Effector memory CD4-positive, alpha-beta T cell (primary cell): ENCODE measurements around the gene LILRB3.
"Not testable (repeated sequence)": the region's sequence is repeated elsewhere in the genome, so short reads cannot be mapped to it uniquely, and the experiment has no call there.

Experiments used
- DNase-seq, 3 donors: peaks; one replicate each; pipeline ENCODE4 v3.0.0-alpha.2; 2020
- H3K27ac ChIP-seq: 2 replicates; pipeline ENCODE4 v1.7.0; 2013; ENCODE audit warnings: mild to moderate bottlenecking, low read length, moderate library complexity; ENCODE audit not compliant: insufficient read depth, poor library complexity, severe bottlenecking
- H3K27me3 ChIP-seq: replicated peaks from 2 replicates; pipeline ENCODE4 v1.7.0; 2013; ENCODE audit warnings: mild to moderate bottlenecking, low read length; ENCODE audit not compliant: insufficient read depth, control insufficient read depth, poor library complexity, severe bottlenecking
- H3K36me3 ChIP-seq: 2 replicates; pipeline ENCODE4 v1.7.0; 2013; ENCODE audit warnings: mild to moderate bottlenecking, low read length, moderate library complexity; ENCODE audit not compliant: control insufficient read depth, insufficient read depth
- H3K4me1 ChIP-seq: 2 replicates; pipeline ENCODE4 v1.7.0; 2013; ENCODE audit warnings: low read length, mild to moderate bottlenecking; ENCODE audit not compliant: control insufficient read depth, insufficient read depth, poor library complexity, severe bottlenecking
- H3K4me3 ChIP-seq: 2 replicates; pipeline ENCODE4 v1.7.0; 2013; ENCODE audit warnings: low read length, low read depth, mild to moderate bottlenecking; ENCODE audit not compliant: insufficient read depth, poor library complexity, severe bottlenecking
- H3K9me3 ChIP-seq: 2 replicates; pipeline ENCODE4 v1.7.0; 2013; ENCODE audit warnings: mild to moderate bottlenecking, low read length, moderate library complexity; ENCODE audit not compliant: control insufficient read depth

LILRB3 gene

GRCh38 chr19:54223937-54224281 is 1.1 kb upstream of the LILRB3 start:
- H3K27me3 ChIP-seq, H3K9me3 ChIP-seq, H3K4me1 ChIP-seq, H3K36me3 ChIP-seq, H3K27ac ChIP-seq, H3K4me3 ChIP-seq, DNase-seq: not testable (repeated sequence)

- not testable (repeated sequence) for H3K4me3 ChIP-seq, H3K27me3 ChIP-seq, H3K27ac ChIP-seq, H3K9me3 ChIP-seq, H3K4me1 ChIP-seq, H3K36me3 ChIP-seq, DNase-seq
Measured at GRCh38 chr19:54223277-54223936, 600 bp upstream of the LILRB3 start.

- not testable (repeated sequence) for DNase-seq, H3K27ac ChIP-seq, H3K4me3 ChIP-seq, H3K27me3 ChIP-seq, H3K36me3 ChIP-seq, H3K4me1 ChIP-seq, H3K9me3 ChIP-seq
Measured at GRCh38 chr19:54221947-54222346, 860 bp downstream of the LILRB3 start.

- H3K9me3 ChIP-seq, DNase-seq, H3K27me3 ChIP-seq, H3K27ac ChIP-seq, H3K36me3 ChIP-seq, H3K4me1 ChIP-seq, H3K4me3 ChIP-seq: not testable (repeated sequence)
Measured at GRCh38 chr19:54219702-54220101, 3.1 kb downstream of the LILRB3 start.

GRCh38 chr19:54218960-54219661 is 3.7 kb downstream of the LILRB3 start:
- Histone ChIP-seq H3K4me1 (no peaks in the 10 kb centered on the region), H3K9me3 (no peaks in the 10 kb centered on the region), H3K4me3 (no peak overlapping the region), H3K36me3 (no peaks in the 10 kb centered on the region), H3K27me3 (no peaks in the 10 kb centered on the region), H3K27ac (no peak overlapping the region)
- no peak for DNase-seq

- H3K4me1 ChIP-seq = no peaks in the 10 kb centered on the region
- no peak for DNase-seq
- H3K27me3 ChIP-seq = no peaks in the 10 kb centered on the region
- H3K27ac ChIP-seq = no peak overlapping the region
- no peaks in the 10 kb centered on the region for H3K36me3 ChIP-seq
- no peaks in the 10 kb centered on the region for H3K9me3 ChIP-seq
- no peak overlapping the region for H3K4me3 ChIP-seq
Measured at GRCh38 chr19:54218259-54218658, 4.5 kb downstream of the LILRB3 start.

GRCh38 chr19:54217517-54218247 is 5.1 kb downstream of the LILRB3 start:
- not testable (repeated sequence) for H3K4me3 ChIP-seq, H3K27ac ChIP-seq, H3K36me3 ChIP-seq, DNase-seq, H3K4me1 ChIP-seq, H3K27me3 ChIP-seq, H3K9me3 ChIP-seq

- no peak for DNase-seq
- Histone ChIP-seq H3K27me3 (no peaks in the 10 kb centered on the region), H3K36me3 (no peaks in the 10 kb centered on the region), H3K27ac (no peak overlapping the region), H3K4me1 (no peaks in the 10 kb centered on the region), H3K4me3 (no peak overlapping the region), H3K9me3 (no peaks in the 10 kb centered on the region)
Measured at GRCh38 chr19:54216869-54217268, 5.9 kb downstream of the LILRB3 start.

- not testable (repeated sequence) for H3K4me3 ChIP-seq, H3K9me3 ChIP-seq, DNase-seq, H3K36me3 ChIP-seq, H3K27ac ChIP-seq, H3K27me3 ChIP-seq
- peaks cover 10% of the 10 kb centered on the region for H3K4me1 ChIP-seq
Measured at GRCh38 chr19:54214734-54215133, 8.1 kb downstream of the LILRB3 start.

- H3K36me3 ChIP-seq, H3K4me3 ChIP-seq, DNase-seq: not testable (repeated sequence)
Measured at GRCh38 chr19:54214217-54214616, 8.6 kb downstream of the LILRB3 start.

More at GRCh38 chr19:54214217-54214616, 8.6 kb downstream of the LILRB3 start:
- not testable (repeated sequence) for H3K27ac ChIP-seq, H3K27me3 ChIP-seq, H3K9me3 ChIP-seq
- peaks cover 14% of the 10 kb centered on the region for H3K4me1 ChIP-seq
